Loucy (cell line): ENCODE data around the gene MINDY4.

ENCODE experiments used
- H2AFZ ChIP-seq: fragments of 200-600 bp; sonication (generic); 2 replicates; pipeline ENCODE4 v1.6.0; 2016; ENCODE audit warnings: antibody characterized with exemption, mild to moderate bottlenecking, low read length, moderate library complexity
- H3F3A ChIP-seq: fragments of 200-600 bp; 2 replicates; pipeline ENCODE4 v1.6.0; 2016; ENCODE audit warnings: antibody characterized with exemption, low read depth, mild to moderate bottlenecking
- H3K27me3 ChIP-seq: fragments of 200-600 bp; sonication (generic); 2 replicates; pipeline ENCODE4 v1.6.1; 2014; ENCODE audit warnings: low read length, mild to moderate bottlenecking; ENCODE audit not compliant: insufficient read depth, poor library complexity, severe bottlenecking
- H3K36me3 ChIP-seq: fragments of 200-600 bp; sonication (generic); 2 replicates; pipeline ENCODE4 v1.6.1; 2016; ENCODE audit warnings: low read length; ENCODE audit not compliant: insufficient read depth
- H3K4me1 ChIP-seq: fragments of 200-600 bp; sonication (generic); 2 replicates; pipeline ENCODE4 v1.5.1; 2014; ENCODE audit warnings: low read length, mild to moderate bottlenecking; ENCODE audit not compliant: insufficient read depth, poor library complexity, severe bottlenecking
- H3K4me2 ChIP-seq: fragments of 200-600 bp; sonication (generic); 2 replicates; pipeline ENCODE4 v1.6.0; 2014; ENCODE audit warnings: antibody characterized with exemption, low read length, low read depth, mild to moderate bottlenecking; ENCODE audit not compliant: poor library complexity, severe bottlenecking
- H3K4me3 ChIP-seq: fragments of 200-600 bp; sonication (generic); 2 replicates; pipeline ENCODE4 v1.5.1; 2014; ENCODE audit warnings: low read length, mild to moderate bottlenecking, mixed read lengths; ENCODE audit not compliant: poor library complexity, severe bottlenecking
- H3K79me2 ChIP-seq: fragments of 200-600 bp; sonication (generic); 2 replicates; pipeline ENCODE4 v1.6.1; 2014; ENCODE audit warnings: low read length; ENCODE audit not compliant: insufficient read depth
- H3K9ac ChIP-seq: fragments of 200-600 bp; sonication (generic); 2 replicates; pipeline ENCODE4 v1.6.0; 2014; ENCODE audit warnings: mild to moderate bottlenecking, low read depth, low read length, moderate library complexity; ENCODE audit not compliant: poor library complexity, severe bottlenecking
- H3K9me2 ChIP-seq: fragments of 200-600 bp; sonication (generic); replicated peaks from 2 replicates; pipeline ENCODE4 v1.6.1; 2016; ENCODE audit warnings: low read depth, low read length, mixed read lengths
- H3K9me3 ChIP-seq: fragments of 200-600 bp; sonication (generic); 2 replicates; pipeline ENCODE4 v1.6.1; 2014; ENCODE audit warnings: mild to moderate bottlenecking, antibody characterized with exemption, low read length, low read depth; ENCODE audit not compliant: insufficient read depth
- H4K20me1 ChIP-seq: fragments of 200-600 bp; sonication (generic); 2 replicates; pipeline ENCODE4 v1.6.0; 2014; ENCODE audit warnings: antibody characterized with exemption, low read length, mild to moderate bottlenecking; ENCODE audit not compliant: insufficient read depth, poor library complexity, severe bottlenecking
- EZH2phosphoT487 ChIP-seq: fragments of 200-600 bp; IDR thresholded peaks from 2 replicates; pipeline ENCODE4 v1.6.1; 2018; ENCODE audit warnings: antibody characterized with exemption, mild to moderate bottlenecking, moderate library complexity, borderline replicate concordance
- TF ChIP-seq, protein P1 (sequence below): fragments of 200-600 bp; sonication (generic); conservative IDR thresholded peaks from 2 replicates; pipeline ENCODE4 v1.5.1; 2014; ENCODE audit warnings: mild to moderate bottlenecking, antibody characterized with exemption, low read length

Gene MINDY4

GRCh38 chr7:30935569-30935877, 164.3 kb downstream of the MINDY4 start:
- no peak overlapping the region for H3K4me2 ChIP-seq
- H3K27me3 ChIP-seq, result no peaks in the 10 kb centered on the region
- no peaks in the 10 kb centered on the region for H3K9me3 ChIP-seq
- H3F3A ChIP-seq, result no peaks in the 10 kb centered on the region
- no peak overlapping the region for H3K9ac ChIP-seq
- H3K9me2 ChIP-seq, result no peaks in the 10 kb centered on the region
- no peaks in the 10 kb centered on the region for H3K4me1 ChIP-seq
- H3K79me2 ChIP-seq, result no peaks in the 10 kb centered on the region
- no peak overlapping the region for H3K4me3 ChIP-seq
- TF ChIP-seq EZH2phosphoT487, result no peak
- TF ChIP-seq, protein P1, sequence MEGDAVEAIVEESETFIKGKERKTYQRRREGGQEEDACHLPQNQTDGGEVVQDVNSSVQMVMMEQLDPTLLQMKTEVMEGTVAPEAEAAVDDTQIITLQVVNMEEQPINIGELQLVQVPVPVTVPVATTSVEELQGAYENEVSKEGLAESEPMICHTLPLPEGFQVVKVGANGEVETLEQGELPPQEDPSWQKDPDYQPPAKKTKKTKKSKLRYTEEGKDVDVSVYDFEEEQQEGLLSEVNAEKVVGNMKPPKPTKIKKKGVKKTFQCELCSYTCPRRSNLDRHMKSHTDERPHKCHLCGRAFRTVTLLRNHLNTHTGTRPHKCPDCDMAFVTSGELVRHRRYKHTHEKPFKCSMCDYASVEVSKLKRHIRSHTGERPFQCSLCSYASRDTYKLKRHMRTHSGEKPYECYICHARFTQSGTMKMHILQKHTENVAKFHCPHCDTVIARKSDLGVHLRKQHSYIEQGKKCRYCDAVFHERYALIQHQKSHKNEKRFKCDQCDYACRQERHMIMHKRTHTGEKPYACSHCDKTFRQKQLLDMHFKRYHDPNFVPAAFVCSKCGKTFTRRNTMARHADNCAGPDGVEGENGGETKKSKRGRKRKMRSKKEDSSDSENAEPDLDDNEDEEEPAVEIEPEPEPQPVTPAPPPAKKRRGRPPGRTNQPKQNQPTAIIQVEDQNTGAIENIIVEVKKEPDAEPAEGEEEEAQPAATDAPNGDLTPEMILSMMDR, result no peak
- no peak overlapping the region for H2AFZ ChIP-seq
- no peaks in the 10 kb centered on the region for H4K20me1 ChIP-seq
- no peaks in the 10 kb centered on the region for H3K36me3 ChIP-seq

- no peak overlapping the region for H3K9ac ChIP-seq
- TF ChIP-seq, protein P1, result no peak
- TF ChIP-seq EZH2phosphoT487, result no peak
Observed at GRCh38 chr7:30936650-30937245, 165.5 kb downstream of the MINDY4 start.

GRCh38 chr7:30937416-30937815, 166.2 kb downstream of the MINDY4 start:
- Histone ChIP-seq H2AFZ (no peak overlapping the region), H3K9me2 (no peaks in the 10 kb centered on the region), H3K27me3 (no peaks in the 10 kb centered on the region), H3K36me3 (no peaks in the 10 kb centered on the region), H3K4me3 (no peak overlapping the region), H3K79me2 (no peaks in the 10 kb centered on the region), H3K9ac (no peak overlapping the region), H3K4me1 (no peaks in the 10 kb centered on the region), H3K4me2 (no peak overlapping the region), H3F3A (no peaks in the 10 kb centered on the region), H4K20me1 (no peaks in the 10 kb centered on the region), H3K9me3 (no peaks in the 10 kb centered on the region)
- TF ChIP-seq EZH2phosphoT487, result no peak
- TF ChIP-seq, protein P1, result no peak

More at GRCh38 chr7:30936650-30937245, 165.5 kb downstream of the MINDY4 start:
- Histone ChIP-seq H4K20me1 (no peaks in the 10 kb centered on the region), H3F3A (no peaks in the 10 kb centered on the region), H3K27me3 (no peaks in the 10 kb centered on the region), H3K4me3 (no peak overlapping the region), H3K9me3 (no peaks in the 10 kb centered on the region), H3K4me1 (no peaks in the 10 kb centered on the region), H3K79me2 (no peaks in the 10 kb centered on the region), H3K36me3 (no peaks in the 10 kb centered on the region), H2AFZ (no peak overlapping the region), H3K4me2 (no peak overlapping the region), H3K9me2 (no peaks in the 10 kb centered on the region)
